SH-SY5Y (cell line): Measurements from ENCODE around the gene TMEM181.

Source experiments
- GATA2 ChIP-seq: IDR thresholded peaks from 2 replicates; pipeline ENCODE4 v1.6.1; 2011; ENCODE audit warnings: mild to moderate bottlenecking, low read depth, low read length
- GATA3 ChIP-seq: IDR thresholded peaks from 2 replicates; pipeline ENCODE4 v1.6.1; 2011; ENCODE audit warnings: low read depth, mild to moderate bottlenecking, low read length, moderate library complexity

GRCh38 chr6:158611039-158611438 is 51.1 kb downstream of the TMEM181 start:
- TF ChIP-seq GATA2 = no peak
- no peak for TF ChIP-seq GATA3
